WERI-Rb-1 (cell line): ENCODE data around the gene MUCL3.

Experiments used
- DNase-seq: peaks from one replicate; pipeline ENCODE4 v3.0.0-alpha.2; 2020
- H3K27ac ChIP-seq: fragments of 250-450 bp; sonication (Bioruptor Pico); 2 replicates; pipeline ENCODE4 v1.5.1; 2020; ENCODE audit warnings: mild to moderate bottlenecking, moderate library complexity
- H3K27me3 ChIP-seq: fragments of 250-450 bp; sonication (Bioruptor Pico); 2 replicates; pipeline ENCODE4 v1.5.1; 2021; ENCODE audit warnings: mild to moderate bottlenecking, low read depth, moderate library complexity; ENCODE audit not compliant: insufficient read depth, severe bottlenecking
- H3K36me3 ChIP-seq: fragments of 250-450 bp; sonication (Bioruptor Pico); 2 replicates; pipeline ENCODE4 v1.5.1; 2020; ENCODE audit warnings: mild to moderate bottlenecking, moderate library complexity
- H3K4me3 ChIP-seq: 2 replicates; pipeline ENCODE4 v1.5.1; 2011; ENCODE audit warnings: low read depth, mild to moderate bottlenecking, control low read depth, low read length
- H3K9me3 ChIP-seq: fragments of 250-450 bp; sonication (Bioruptor Pico); 2 replicates; pipeline ENCODE4 v1.5.1; 2021; ENCODE audit warnings: mild to moderate bottlenecking, moderate library complexity; ENCODE audit not compliant: severe bottlenecking
- CTCF ChIP-seq: IDR thresholded peaks from 2 replicates; pipeline ENCODE4 v1.5.1; 2011; ENCODE audit warnings: low read depth, mild to moderate bottlenecking, control low read depth, inconsistent platforms, low read length

Gene MUCL3

DNA sequence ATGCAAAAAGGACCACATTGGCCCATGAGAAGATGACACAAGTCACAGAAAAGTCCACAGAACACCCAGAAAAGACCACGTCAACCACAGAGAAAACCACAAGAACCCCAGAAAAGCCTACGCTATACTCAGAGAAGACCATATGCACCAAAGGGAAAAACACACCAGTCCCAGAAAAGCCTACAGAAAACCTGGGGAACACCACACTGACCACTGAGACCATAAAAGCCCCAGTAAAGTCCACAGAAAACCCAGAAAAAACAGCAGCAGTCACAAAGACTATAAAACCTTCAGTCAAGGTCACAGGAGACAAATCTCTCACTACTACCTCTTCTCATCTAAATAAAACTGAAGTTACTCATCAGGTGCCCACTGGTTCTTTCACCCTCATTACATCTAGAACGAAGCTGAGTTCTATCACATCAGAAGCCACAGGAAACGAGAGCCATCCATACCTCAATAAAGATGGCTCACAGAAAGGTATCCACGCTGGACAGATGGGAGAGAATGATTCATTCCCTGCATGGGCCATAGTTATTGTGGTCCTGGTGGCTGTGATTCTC, 11.2 kb downstream of the MUCL3 start:
- Histone ChIP-seq H3K27ac (no peak overlapping the region), H3K36me3 (no peaks in the 10 kb centered on the region), H3K9me3 (peaks cover 23% of the 10 kb centered on the region), H3K4me3 (no peak overlapping the region), H3K27me3 (peaks cover 79% of the 10 kb centered on the region)
- DNase-seq, result no peak
- no peak for TF ChIP-seq CTCF

DNA sequence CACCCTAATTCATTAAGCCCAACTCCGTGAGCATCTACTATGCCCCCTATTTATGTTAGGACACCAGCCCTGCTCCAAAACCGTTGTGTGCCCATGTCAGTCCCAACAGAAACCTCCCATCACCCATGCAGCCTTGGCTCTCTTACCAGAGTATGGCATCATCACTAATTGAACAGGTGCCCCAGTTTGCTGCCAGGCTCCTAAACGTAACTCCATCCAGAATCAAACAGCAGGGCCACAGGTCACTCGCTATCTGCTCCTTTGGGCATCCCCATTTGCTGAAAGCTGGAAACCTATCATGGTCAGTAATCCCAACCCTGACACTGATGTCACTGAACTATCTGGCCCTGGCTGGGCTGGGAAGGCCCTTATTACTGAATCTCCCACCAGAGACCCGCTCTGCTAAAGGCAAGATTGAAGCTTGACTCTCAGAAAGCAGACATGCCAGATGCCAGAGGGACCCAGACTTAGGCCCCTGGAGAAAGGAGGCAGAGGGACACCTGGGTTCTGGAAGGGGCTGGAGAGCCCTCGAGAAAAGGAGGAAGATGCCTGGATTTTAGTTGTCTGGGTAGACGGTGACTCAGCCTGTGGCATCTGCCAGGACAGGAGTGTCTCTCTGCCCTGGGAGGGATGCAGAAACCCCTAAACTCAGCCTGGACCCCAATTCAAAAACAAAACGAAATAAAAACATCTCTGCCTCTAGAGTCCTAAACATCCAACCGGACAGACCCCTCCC, 14.0 kb downstream of the MUCL3 start:
- no peak overlapping the region for H3K27ac ChIP-seq
- TF ChIP-seq CTCF, result no peak
- H3K27me3 ChIP-seq, result peaks cover 77% of the 10 kb centered on the region
- peaks cover 13% of the 10 kb centered on the region for H3K9me3 ChIP-seq
- no peak for DNase-seq
- H3K36me3 ChIP-seq, result no peaks in the 10 kb centered on the region
- peak overlapping the region; percentile 60 for H3K4me3 ChIP-seq

- peak; percentile 86 for DNase-seq
- H3K27ac ChIP-seq, result no peak overlapping the region
- peaks cover 80% of the 10 kb centered on the region for H3K27me3 ChIP-seq
- peaks cover 13% of the 10 kb centered on the region for H3K9me3 ChIP-seq
- peak overlapping the region; percentile 60 for H3K4me3 ChIP-seq
- 0 out of 2 replicates have a peak, but pooled peaks have one; percentile 3 for TF ChIP-seq CTCF
- no peaks in the 10 kb centered on the region for H3K36me3 ChIP-seq
Observed at GRCh38 chr6:30955367-30956042, 14.7 kb downstream of the MUCL3 start.

DNA sequence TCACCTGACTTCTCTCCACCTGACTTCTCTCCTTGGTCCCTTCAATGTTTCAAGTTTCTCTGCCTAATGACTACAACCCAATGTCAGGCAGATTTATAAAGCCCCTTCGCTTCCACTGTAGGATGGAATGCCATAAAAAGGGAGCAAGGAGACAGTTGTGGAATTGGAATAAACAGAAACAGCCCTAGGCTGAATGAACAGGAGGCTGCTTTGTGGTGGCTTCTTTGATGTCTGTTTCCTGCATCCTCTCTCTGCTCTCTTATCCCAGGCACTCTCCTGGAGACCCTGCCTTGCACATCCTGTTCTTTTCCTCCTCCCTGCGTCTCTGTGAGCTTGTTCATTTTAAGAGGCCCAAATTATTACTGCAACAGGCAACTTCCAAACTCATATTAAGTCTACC, 16.9 kb downstream of the MUCL3 start:
- DNase-seq, result no peak
- no peak overlapping the region for H3K27ac ChIP-seq
- no peaks in the 10 kb centered on the region for H3K9me3 ChIP-seq
- H3K4me3 ChIP-seq, result no peak overlapping the region
- peaks cover 73% of the 10 kb centered on the region for H3K27me3 ChIP-seq
- no peak for TF ChIP-seq CTCF
- no peaks in the 10 kb centered on the region for H3K36me3 ChIP-seq

DNA sequence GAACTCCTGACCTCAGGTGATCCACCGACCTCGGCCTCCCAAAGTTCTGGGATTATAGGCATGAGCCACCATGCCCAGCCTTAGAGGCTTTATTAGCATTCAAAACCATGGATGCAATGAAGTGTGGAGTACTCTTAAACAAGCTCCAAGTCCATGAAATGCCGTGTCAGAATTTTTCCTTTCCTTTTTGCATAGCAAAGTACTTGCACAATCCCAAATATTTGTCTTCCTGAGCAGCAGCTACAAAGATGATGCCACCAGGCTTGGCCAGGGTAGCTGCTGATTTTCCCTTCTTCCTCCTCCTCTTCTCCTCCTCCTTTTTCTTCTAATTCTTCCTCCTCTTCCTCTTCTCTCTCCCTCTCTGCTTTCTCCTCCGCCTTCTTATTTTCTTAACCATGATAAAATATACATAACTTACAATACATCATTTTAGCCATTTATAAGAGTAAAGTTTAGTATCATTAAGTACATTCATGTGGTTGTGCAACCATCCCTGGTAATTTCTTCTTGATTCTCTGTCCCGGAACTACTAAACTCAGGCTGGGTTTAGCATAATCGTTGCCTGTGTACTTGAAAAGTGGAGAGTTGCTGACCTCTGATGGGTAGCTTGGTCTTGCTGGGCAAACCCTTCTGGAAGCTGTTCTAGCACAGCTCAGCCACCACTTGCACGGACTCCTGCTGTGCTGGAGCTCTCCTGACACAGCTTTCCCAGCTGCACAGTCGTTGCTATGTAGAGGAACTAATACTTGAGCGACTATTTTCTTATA, 20.3 kb downstream of the MUCL3 start:
- no peak overlapping the region for H3K27ac ChIP-seq
- peaks cover 61% of the 10 kb centered on the region for H3K27me3 ChIP-seq
- H3K4me3 ChIP-seq, result no peak overlapping the region
- no peak for TF ChIP-seq CTCF
- H3K9me3 ChIP-seq, result peaks cover 13% of the 10 kb centered on the region
- H3K36me3 ChIP-seq, result no peaks in the 10 kb centered on the region
- no peak for DNase-seq
